ENCODE data around the gene TRIOBP.
"Not testable (repeated sequence)": the region's sequence is repeated elsewhere in the genome, so short reads cannot be mapped to it uniquely, and the experiment has no call there.

The TRIOBP gene

DNA sequence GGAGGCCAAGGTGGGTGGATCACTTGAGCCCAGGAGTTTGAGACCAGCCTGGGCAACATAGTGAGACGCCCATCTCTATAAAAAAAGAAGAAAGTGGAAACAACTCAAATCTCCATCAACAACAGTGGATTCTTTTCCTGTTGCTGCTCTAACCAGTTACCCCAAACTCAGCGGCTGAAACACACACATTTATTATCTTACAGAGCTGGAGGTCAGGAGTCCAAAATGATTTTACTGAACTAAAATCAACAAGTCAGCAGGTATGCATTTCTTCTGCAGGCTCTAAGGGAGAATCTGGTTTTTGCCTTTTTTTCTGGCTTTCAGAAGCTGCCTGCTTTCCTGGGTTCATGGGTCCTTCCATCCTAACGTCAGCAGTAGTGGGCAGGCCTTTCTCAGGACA is 99.2 kb downstream of the TRIOBP start:
- Histone ChIP-seq H2BK120ac (ENCODE audit: insufficient read depth, low read length, poor library complexity) (no peak overlapping the region), H4K12ac (ENCODE audit: low read depth, low read length) (no peak overlapping the region), H3K9ac (ENCODE audit: low read length) (no peak overlapping the region), H3K36me3 (ENCODE audit: control insufficient read depth in 1 of 2, insufficient read depth in 2 of 2, low read length in 2 of 2) (no peaks in the 10 kb centered on the region), H2AK5ac (ENCODE audit: low read length) (no peak overlapping the region), H2AFZ (ENCODE audit: insufficient read depth, low read length, poor library complexity) (no peak overlapping the region), H3K4me1 (ENCODE audit: control insufficient read depth in 1 of 2, insufficient read depth in 2 of 2, low read length in 2 of 2) (peaks cover 2 to 3% of the 10 kb centered on the region in 2 experiments), H3K14ac (ENCODE audit: low read length) (no peak overlapping the region), H3K27me3 (ENCODE audit: insufficient read depth, low read length) (no peaks in the 10 kb centered on the region), H4K91ac (ENCODE audit: low read depth, low read length) (no peak overlapping the region), H2BK5ac (ENCODE audit: low read depth, low read length, poor library complexity) (no peak overlapping the region), H3K4ac (ENCODE audit: low read depth, low read length) (no peak overlapping the region), H2BK12ac (ENCODE audit: low read length) (no peak overlapping the region), H3K27ac (ENCODE audit: low read depth, low read length) (no peak overlapping the region), H4K8ac (ENCODE audit: low read depth, low read length) (no peak overlapping the region), H3K79me1 (ENCODE audit: low read length) (no peaks in the 10 kb centered on the region), H3K9me3 (ENCODE audit: insufficient read depth, low read depth, low read length) (no peaks in the 10 kb centered on the region), H3K4me2 (ENCODE audit: low read length) (no peak overlapping the region), H3K18ac (ENCODE audit: low read length) (no peak overlapping the region), H3K79me2 (ENCODE audit: control insufficient read depth, insufficient read depth, low read length, poor library complexity) (no peaks in the 10 kb centered on the region), H3K4me3 (ENCODE audit: low read depth, low read length) (no peak overlapping the region), H3K23ac (ENCODE audit: low read length) (no peak overlapping the region)
- no peak for DNase-seq
- WGBS (ENCODE audit: extremely low coverage, insufficient coverage, insufficient read length): no CpG with 5 or more reads among the region's 3 CpGs

DNA sequence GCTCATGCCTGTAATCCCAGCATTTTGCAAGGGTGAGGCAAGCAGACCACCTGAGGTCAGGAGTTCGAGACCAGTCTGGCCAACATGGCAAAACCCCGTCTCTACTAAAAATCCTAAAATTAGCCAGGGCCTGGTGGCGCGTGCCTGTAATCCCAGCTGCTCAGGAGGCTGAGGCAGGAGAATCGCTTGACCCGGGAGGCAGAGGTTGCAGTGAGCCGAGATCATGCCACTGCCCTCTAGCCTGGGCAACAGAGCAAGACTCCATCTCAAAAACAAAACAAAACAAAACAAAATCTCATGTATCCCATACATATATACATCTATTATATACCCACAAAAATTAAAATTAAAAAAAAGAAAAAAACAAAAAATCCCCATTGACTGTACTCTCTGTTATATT is 100.4 kb downstream of the TRIOBP start:
- not testable (repeated sequence) for H3K4ac ChIP-seq (ENCODE audit: low read depth, low read length); H3K4me3 ChIP-seq (ENCODE audit: low read depth, low read length); H4K8ac ChIP-seq (ENCODE audit: low read depth, low read length); H3K36me3 ChIP-seq (ENCODE audit: control insufficient read depth in 1 of 2, insufficient read depth in 2 of 2, low read length in 2 of 2); H4K12ac ChIP-seq (ENCODE audit: low read depth, low read length); H3K4me1 ChIP-seq (ENCODE audit: control insufficient read depth in 1 of 2, insufficient read depth in 2 of 2, low read length in 2 of 2); H3K18ac ChIP-seq (ENCODE audit: low read length); H2BK12ac ChIP-seq (ENCODE audit: low read length); H4K91ac ChIP-seq (ENCODE audit: low read depth, low read length); H3K27ac ChIP-seq (ENCODE audit: low read depth, low read length); H3K4me2 ChIP-seq (ENCODE audit: low read length); H2BK120ac ChIP-seq (ENCODE audit: insufficient read depth, low read length, poor library complexity); H3K23ac ChIP-seq (ENCODE audit: low read length); H2AK5ac ChIP-seq (ENCODE audit: low read length); DNase-seq; H3K14ac ChIP-seq (ENCODE audit: low read length); H3K9me3 ChIP-seq (ENCODE audit: insufficient read depth, low read depth, low read length); H2BK5ac ChIP-seq (ENCODE audit: low read depth, low read length, poor library complexity); H2AFZ ChIP-seq (ENCODE audit: insufficient read depth, low read length, poor library complexity); H3K79me2 ChIP-seq (ENCODE audit: control insufficient read depth, insufficient read depth, low read length, poor library complexity); H3K9ac ChIP-seq (ENCODE audit: low read length); H3K27me3 ChIP-seq (ENCODE audit: insufficient read depth, low read length); H3K79me1 ChIP-seq (ENCODE audit: low read length)
- WGBS (ENCODE audit: extremely low coverage, insufficient coverage, insufficient read length): no CpG with 5 or more reads among the region's 7 CpGs

DNA sequence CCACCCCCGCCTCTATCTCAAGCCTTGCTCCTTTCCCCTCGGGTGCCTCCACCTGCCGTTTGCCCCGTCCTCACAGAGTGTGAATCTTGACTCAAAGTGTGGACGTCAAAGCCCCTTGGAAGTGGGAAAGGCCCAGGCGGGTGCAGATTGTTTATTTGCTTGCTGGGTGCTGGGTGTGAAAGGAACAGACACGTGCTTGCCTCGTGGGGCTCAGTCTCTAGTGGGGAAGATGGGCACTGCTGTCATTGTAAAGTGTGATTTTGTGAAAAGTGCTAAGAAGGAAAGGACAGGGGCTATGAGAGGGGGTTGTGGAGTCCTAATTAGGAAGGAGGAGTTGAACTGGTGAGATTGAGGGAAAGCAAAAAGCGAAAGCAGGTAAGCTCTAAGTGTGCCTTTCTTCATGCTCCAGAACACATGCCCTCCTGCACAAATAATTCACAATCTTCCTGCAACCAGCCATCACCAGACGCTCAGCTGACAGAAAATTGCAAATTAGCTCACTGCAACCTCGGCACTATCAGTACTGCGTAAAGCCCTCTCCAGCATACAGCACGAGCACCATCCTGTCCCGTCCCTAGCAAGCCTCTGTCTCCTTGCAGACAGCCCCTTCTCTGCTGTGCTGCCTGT is 101.1 kb downstream of the TRIOBP start:
- no peak overlapping the region for H2BK12ac ChIP-seq (ENCODE audit: low read length)
- no peak overlapping the region for H3K4me3 ChIP-seq (ENCODE audit: low read depth, low read length)
- peak in 1 of 2 donors; percentile 13 for DNase-seq
- no peak overlapping the region for H4K91ac ChIP-seq (ENCODE audit: low read depth, low read length)
- H3K79me2 ChIP-seq (ENCODE audit: control insufficient read depth, insufficient read depth, low read length, poor library complexity): no peaks in the 10 kb centered on the region
- no peak overlapping the region for H3K23ac ChIP-seq (ENCODE audit: low read length)
- H3K4ac ChIP-seq (ENCODE audit: low read depth, low read length): no peak overlapping the region
- H2AK5ac ChIP-seq (ENCODE audit: low read length): no peak overlapping the region
- no peak overlapping the region for H2BK5ac ChIP-seq (ENCODE audit: low read depth, low read length, poor library complexity)
- WGBS (ENCODE audit: extremely low coverage, insufficient coverage, insufficient read length): no CpG with 5 or more reads among the region's 14 CpGs
- no peak overlapping the region for H2AFZ ChIP-seq (ENCODE audit: insufficient read depth, low read length, poor library complexity)
- no peak overlapping the region for H3K4me2 ChIP-seq (ENCODE audit: low read length)
- H4K8ac ChIP-seq (ENCODE audit: low read depth, low read length): no peak overlapping the region
- peaks cover 2 to 4% of the 10 kb centered on the region in 2 experiments for H3K4me1 ChIP-seq (ENCODE audit: control insufficient read depth in 1 of 2, insufficient read depth in 2 of 2, low read length in 2 of 2)
- no peaks in the 10 kb centered on the region for H3K9me3 ChIP-seq (ENCODE audit: insufficient read depth, low read depth, low read length)
- no peak overlapping the region for H3K27ac ChIP-seq (ENCODE audit: low read depth, low read length)
- no peak overlapping the region for H4K12ac ChIP-seq (ENCODE audit: low read depth, low read length)
- H3K27me3 ChIP-seq (ENCODE audit: insufficient read depth, low read length): no peaks in the 10 kb centered on the region
- no peak overlapping the region for H2BK120ac ChIP-seq (ENCODE audit: insufficient read depth, low read length, poor library complexity)
- H3K9ac ChIP-seq (ENCODE audit: low read length): no peak overlapping the region
- H3K14ac ChIP-seq (ENCODE audit: low read length): no peak overlapping the region
- no peak overlapping the region for H3K18ac ChIP-seq (ENCODE audit: low read length)
- H3K36me3 ChIP-seq (ENCODE audit: control insufficient read depth in 1 of 2, insufficient read depth in 2 of 2, low read length in 2 of 2): no peaks in the 10 kb centered on the region
- H3K79me1 ChIP-seq (ENCODE audit: low read length): peaks cover 5% of the 10 kb centered on the region

DNA sequence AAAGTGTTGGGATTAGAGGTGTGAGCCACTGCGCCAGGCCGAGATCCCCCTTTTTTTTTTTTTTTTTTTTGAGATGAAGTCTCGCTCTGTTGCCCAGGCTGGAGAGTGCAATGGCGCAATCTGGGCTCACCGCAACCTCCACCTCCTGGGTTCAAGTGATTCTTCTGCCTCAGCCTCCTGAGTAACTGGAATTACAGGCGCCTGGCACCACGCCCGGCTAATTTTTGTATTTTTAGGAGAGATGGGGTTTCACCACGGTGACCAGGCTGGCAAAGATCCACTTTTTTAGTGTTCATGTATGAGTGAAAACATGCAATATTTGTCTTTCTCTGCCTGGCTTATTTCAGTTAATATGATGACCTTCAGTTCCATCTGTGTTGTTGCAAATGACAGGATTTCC is 103.1 kb downstream of the TRIOBP start:
- H3K36me3 ChIP-seq (ENCODE audit: control insufficient read depth in 1 of 2, insufficient read depth in 2 of 2, low read length in 2 of 2); H2BK5ac ChIP-seq (ENCODE audit: low read depth, low read length, poor library complexity); DNase-seq; H3K4me3 ChIP-seq (ENCODE audit: low read depth, low read length); H4K8ac ChIP-seq (ENCODE audit: low read depth, low read length); H3K79me2 ChIP-seq (ENCODE audit: control insufficient read depth, insufficient read depth, low read length, poor library complexity); H3K9me3 ChIP-seq (ENCODE audit: insufficient read depth, low read depth, low read length); H4K12ac ChIP-seq (ENCODE audit: low read depth, low read length); H3K23ac ChIP-seq (ENCODE audit: low read length); H4K91ac ChIP-seq (ENCODE audit: low read depth, low read length); H2AK5ac ChIP-seq (ENCODE audit: low read length); H2AFZ ChIP-seq (ENCODE audit: insufficient read depth, low read length, poor library complexity); H3K4me2 ChIP-seq (ENCODE audit: low read length); H3K27ac ChIP-seq (ENCODE audit: low read depth, low read length); H3K9ac ChIP-seq (ENCODE audit: low read length); H2BK12ac ChIP-seq (ENCODE audit: low read length); H2BK120ac ChIP-seq (ENCODE audit: insufficient read depth, low read length, poor library complexity); H3K18ac ChIP-seq (ENCODE audit: low read length); H3K4ac ChIP-seq (ENCODE audit: low read depth, low read length); H3K14ac ChIP-seq (ENCODE audit: low read length): not testable (repeated sequence)
- WGBS (ENCODE audit: extremely low coverage, insufficient coverage, insufficient read length): no CpG with 5 or more reads among the region's 9 CpGs
- Histone ChIP-seq H3K4me1 (ENCODE audit: control insufficient read depth in 1 of 2, insufficient read depth in 2 of 2, low read length in 2 of 2) (peaks cover 4 to 16% of the 10 kb centered on the region in 2 experiments), H3K27me3 (ENCODE audit: insufficient read depth, low read length) (peaks cover 13% of the 10 kb centered on the region), H3K79me1 (ENCODE audit: low read length) (peaks cover 14% of the 10 kb centered on the region)
